Parathyroid adenoma (tissue), 2 donors: ENCODE results near the gene KLF1.
"Not testable (repeated sequence)": the region's sequence is repeated elsewhere in the genome, so short reads cannot be mapped to it uniquely, and the experiment has no call there.

Experiments used
- H2AFZ ChIP-seq: fragments of 300-600 bp; sonication (generic); one replicate; pipeline ENCODE4 v1.7.0; 2017; ENCODE audit warnings: antibody characterized with exemption, mild to moderate bottlenecking
- H3K27ac ChIP-seq: fragments of 300-600 bp; sonication (generic); one replicate; pipeline ENCODE4 v1.7.0; 2017
- H3K27me3 ChIP-seq: fragments of 300-600 bp; sonication (generic); one replicate; pipeline ENCODE4 v1.7.0; 2017; ENCODE audit warnings: low read length; ENCODE audit not compliant: control insufficient read depth, insufficient read depth
- H3K36me3 ChIP-seq: fragments of 300-600 bp; sonication (generic); one replicate; pipeline ENCODE4 v1.7.0; 2017; ENCODE audit warnings: low read length; ENCODE audit not compliant: control insufficient read depth, insufficient read depth
- H3K4me1 ChIP-seq: fragments of 300-600 bp; sonication (generic); one replicate; pipeline ENCODE4 v1.7.0; 2017; ENCODE audit warnings: control low read depth
- H3K4me2 ChIP-seq: fragments of 300-600 bp; sonication (generic); one replicate; pipeline ENCODE4 v1.7.0; 2017; ENCODE audit warnings: low read length
- H3K4me3 ChIP-seq: fragments of 300-600 bp; sonication (generic); one replicate; pipeline ENCODE4 v1.7.0; 2017; ENCODE audit warnings: low read depth, low read length
- H3K79me2 ChIP-seq: fragments of 300-600 bp; sonication (generic); one replicate; pipeline ENCODE4 v1.7.0; 2017; ENCODE audit warnings: control low read depth
- H3K9ac ChIP-seq: fragments of 300-600 bp; sonication (generic); one replicate; pipeline ENCODE4 v1.7.0; 2017; ENCODE audit warnings: mild to moderate bottlenecking
- H3K9me3 ChIP-seq: fragments of 300-600 bp; sonication (generic); one replicate; pipeline ENCODE4 v1.7.0; 2017; ENCODE audit warnings: low read length; ENCODE audit not compliant: control insufficient read depth
- TF ChIP-seq, protein P1 (sequence below): fragments of 300-600 bp; sonication (generic); IDR thresholded peaks from one replicate; pipeline ENCODE4 v1.7.0; 2017; ENCODE audit warnings: antibody characterized with exemption, mild to moderate bottlenecking
- donor health status: primary hyperparathyroidism.

Gene KLF1

DNA sequence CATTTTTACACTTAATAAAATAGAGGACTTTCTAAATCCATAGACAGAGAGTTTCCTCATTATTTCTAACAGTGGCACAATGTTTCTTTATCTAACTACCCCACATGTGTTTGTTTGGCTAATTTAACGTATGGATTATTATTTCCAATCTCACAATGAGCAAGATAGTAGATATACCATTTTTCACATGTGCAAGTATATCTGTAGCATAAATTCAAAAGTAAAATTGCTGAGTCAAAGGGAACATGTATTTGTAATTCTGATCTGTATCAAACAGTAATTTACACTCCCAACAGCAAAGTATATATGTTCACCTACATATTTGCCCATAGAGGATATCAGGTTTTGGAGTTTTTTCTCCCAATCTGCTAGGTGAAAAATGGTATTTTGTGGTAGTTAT is 30.3 kb downstream of the KLF1 start:
- Histone ChIP-seq H3K9ac (no peak overlapping the region), H3K79me2 (no peaks in the 10 kb centered on the region), H2AFZ (no peak overlapping the region), H3K36me3 (no peaks in the 10 kb centered on the region), H3K4me2 (no peak overlapping the region), H3K27me3 (no peaks in the 10 kb centered on the region), H3K4me3 (no peak overlapping the region), H3K27ac (no peak overlapping the region), H3K9me3 (peaks cover 3% of the 10 kb centered on the region), H3K4me1 (no peaks in the 10 kb centered on the region)
- TF ChIP-seq, protein P1, sequence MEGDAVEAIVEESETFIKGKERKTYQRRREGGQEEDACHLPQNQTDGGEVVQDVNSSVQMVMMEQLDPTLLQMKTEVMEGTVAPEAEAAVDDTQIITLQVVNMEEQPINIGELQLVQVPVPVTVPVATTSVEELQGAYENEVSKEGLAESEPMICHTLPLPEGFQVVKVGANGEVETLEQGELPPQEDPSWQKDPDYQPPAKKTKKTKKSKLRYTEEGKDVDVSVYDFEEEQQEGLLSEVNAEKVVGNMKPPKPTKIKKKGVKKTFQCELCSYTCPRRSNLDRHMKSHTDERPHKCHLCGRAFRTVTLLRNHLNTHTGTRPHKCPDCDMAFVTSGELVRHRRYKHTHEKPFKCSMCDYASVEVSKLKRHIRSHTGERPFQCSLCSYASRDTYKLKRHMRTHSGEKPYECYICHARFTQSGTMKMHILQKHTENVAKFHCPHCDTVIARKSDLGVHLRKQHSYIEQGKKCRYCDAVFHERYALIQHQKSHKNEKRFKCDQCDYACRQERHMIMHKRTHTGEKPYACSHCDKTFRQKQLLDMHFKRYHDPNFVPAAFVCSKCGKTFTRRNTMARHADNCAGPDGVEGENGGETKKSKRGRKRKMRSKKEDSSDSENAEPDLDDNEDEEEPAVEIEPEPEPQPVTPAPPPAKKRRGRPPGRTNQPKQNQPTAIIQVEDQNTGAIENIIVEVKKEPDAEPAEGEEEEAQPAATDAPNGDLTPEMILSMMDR = no peak

DNA sequence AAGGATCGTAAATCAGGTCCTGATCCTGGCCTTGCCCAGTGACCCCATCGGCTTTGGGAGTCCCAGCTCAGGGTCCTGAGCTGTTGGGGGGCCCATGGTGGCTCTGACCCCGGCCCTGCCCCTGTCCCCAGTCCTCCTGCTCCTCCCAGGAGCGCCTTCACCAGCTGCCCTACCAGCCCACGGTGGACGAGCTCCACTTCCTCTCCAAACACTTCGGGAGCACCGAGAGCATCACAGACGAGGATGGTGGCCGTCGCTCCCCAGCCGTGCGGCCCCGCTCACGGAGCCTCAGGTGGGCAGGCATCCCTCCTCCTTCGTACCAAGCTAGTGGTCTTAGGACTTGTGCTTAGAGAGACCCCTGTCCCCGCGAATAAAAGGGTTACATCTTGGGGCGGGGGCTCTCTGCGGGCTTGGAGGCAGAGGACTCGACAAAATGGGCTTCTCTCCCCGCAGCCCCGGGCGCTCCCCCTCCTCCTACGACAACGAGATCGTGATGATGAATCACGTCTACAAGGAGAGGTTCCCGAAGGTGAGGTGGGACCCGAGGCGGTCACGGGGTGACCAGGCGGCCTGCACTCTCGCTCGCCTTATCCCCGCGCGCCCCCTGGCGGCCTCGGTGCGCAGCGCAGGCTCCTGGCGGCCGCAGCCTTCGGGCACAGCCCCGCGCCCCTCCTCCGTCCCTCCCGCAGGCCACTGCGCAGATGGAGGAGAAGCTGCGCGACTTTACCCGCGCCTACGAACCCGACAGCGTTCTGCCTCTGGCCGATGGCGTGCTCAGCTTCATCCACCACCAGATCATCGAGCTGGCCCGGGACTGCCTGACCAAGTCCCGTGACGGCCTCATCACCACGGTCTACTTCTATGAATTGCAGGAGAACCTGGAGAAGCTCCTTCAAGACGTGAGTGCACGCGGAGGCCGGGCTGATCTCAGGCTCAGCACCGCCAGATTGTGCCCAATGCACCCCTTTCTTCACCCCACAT is 39.6 kb downstream of the KLF1 start:
- no peaks in the 10 kb centered on the region for H3K79me2 ChIP-seq
- H3K9ac ChIP-seq = no peak overlapping the region
- no peaks in the 10 kb centered on the region for H3K27me3 ChIP-seq
- no peaks in the 10 kb centered on the region for H3K9me3 ChIP-seq
- peak overlapping the region; percentile 79 for H2AFZ ChIP-seq
- TF ChIP-seq, protein P1 = peak; percentile 100
- no peak overlapping the region for H3K4me3 ChIP-seq
- peak overlapping the region; percentile 67 for H3K4me2 ChIP-seq
- no peak overlapping the region for H3K27ac ChIP-seq
- no peaks in the 10 kb centered on the region for H3K36me3 ChIP-seq
- peaks cover 4% of the 10 kb centered on the region for H3K4me1 ChIP-seq

DNA sequence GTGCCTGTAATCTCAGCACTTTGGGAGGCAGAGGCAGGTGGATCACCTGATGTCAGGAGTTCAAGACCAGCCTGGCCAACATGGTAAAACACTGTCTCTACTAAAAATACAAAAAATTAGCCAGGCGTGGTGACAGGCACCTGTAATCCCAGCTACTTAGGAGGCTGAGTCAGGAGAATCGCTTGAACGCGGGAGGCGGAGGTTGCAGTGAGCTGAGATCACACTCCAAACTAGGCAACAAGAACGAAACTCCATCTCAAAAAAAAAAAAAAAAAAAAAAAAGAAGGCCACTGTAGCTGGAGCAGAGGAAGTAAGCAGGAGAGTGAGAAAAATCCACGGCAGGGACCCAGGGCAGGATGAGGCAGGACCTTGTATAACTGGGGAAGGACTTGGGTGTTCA is 40.4 kb downstream of the KLF1 start:
- not testable (repeated sequence) for H3K27ac ChIP-seq, H3K27me3 ChIP-seq, H3K4me3 ChIP-seq, H3K9ac ChIP-seq, H3K4me1 ChIP-seq, H3K4me2 ChIP-seq, H3K9me3 ChIP-seq, H2AFZ ChIP-seq, H3K36me3 ChIP-seq, H3K79me2 ChIP-seq

DNA sequence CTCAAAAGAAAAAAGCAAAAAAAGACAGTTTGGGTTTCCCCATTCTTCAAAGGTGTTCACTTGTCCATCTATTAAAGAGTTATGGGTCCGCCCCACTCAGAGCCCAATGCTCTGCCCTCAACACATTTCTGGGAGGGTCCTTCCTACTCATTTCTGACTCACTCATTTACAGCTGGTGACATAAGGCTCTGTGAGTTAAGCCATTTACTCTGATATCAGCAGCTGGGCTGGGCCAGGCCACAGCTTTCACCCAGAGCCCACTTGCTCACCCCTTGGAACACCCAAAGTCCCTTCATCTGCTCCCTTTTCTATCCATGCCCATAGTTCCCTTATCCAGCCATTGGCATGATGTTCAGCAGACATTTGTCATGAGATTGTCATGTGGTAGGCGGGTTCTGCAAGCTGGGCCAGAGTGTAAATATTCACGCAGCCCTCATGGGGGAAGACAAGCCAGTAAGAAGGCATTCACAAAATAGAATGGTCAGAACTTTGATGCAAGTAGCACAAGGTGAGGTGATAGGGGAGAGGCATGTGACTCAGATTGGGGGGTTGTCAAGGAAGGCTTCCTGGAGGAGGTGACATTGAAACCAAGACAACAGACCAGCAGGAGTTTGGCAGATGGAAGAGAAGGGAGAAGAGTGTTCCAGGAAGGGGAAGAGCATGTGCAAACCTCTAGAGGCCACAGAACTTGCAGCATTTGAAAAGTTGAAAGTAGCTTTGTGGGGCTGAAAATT is 42.8 kb downstream of the KLF1 start:
- peaks cover 11% of the 10 kb centered on the region for H3K4me1 ChIP-seq
- H3K4me2 ChIP-seq = no peak overlapping the region
- H2AFZ ChIP-seq = no peak overlapping the region
- H3K9me3 ChIP-seq = no peaks in the 10 kb centered on the region
- no peaks in the 10 kb centered on the region for H3K36me3 ChIP-seq
- H3K27ac ChIP-seq = no peak overlapping the region
- no peak overlapping the region for H3K4me3 ChIP-seq
- TF ChIP-seq, protein P1 = no peak
- H3K27me3 ChIP-seq = no peaks in the 10 kb centered on the region
- peaks cover 9% of the 10 kb centered on the region for H3K79me2 ChIP-seq
- H3K9ac ChIP-seq = no peak overlapping the region

DNA sequence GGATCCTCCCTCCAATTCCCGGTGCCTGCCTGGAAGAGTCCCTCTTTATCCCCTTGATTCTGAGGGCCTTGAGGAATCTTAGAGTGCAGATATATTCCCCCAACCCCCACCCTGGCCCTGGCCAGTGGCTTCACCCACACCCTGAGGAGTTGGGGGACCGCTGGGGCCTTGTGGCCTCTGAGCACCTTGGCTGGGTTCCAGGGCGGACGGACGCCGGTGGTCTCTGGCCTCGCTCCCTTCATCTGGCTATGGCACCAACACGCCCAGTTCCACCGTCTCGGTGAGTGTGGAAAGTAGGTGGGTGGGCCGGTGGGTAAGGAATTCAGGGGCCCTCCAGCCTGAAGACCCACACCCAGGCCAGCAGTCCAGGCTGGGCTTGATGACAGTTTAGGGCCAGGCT is 43.7 kb downstream of the KLF1 start:
- H3K27me3 ChIP-seq = no peaks in the 10 kb centered on the region

More for the DNA sequence above, 43.7 kb downstream of the KLF1 start:
- Histone ChIP-seq H3K4me3 (no peak overlapping the region), H3K79me2 (peaks cover 9% of the 10 kb centered on the region), H3K9ac (no peak overlapping the region), H2AFZ (no peak overlapping the region), H3K27ac (no peak overlapping the region), H3K4me2 (no peak overlapping the region), H3K4me1 (peaks cover 11% of the 10 kb centered on the region), H3K9me3 (no peaks in the 10 kb centered on the region), H3K36me3 (no peaks in the 10 kb centered on the region)
- TF ChIP-seq, protein P1 = no peak
